Activated naive CD4-positive, alpha-beta T cell treated with anti-CD3 and anti-CD28 coated beads, Interleukin-2, amount 50 U/mL, for 24 hours (primary cell): ENCODE results near the gene RNPEPL1.
"Not testable (repeated sequence)": the region's sequence is repeated elsewhere in the genome, so short reads cannot be mapped to it uniquely, and the experiment has no call there.

Experiments used
- H3K27ac Mint-ChIP-seq: one replicate; pipeline ENCODE4 v1.8.0; 2021; ENCODE audit warnings: mild to moderate bottlenecking, mixed read lengths
- H3K27me3 Mint-ChIP-seq: one replicate; pipeline ENCODE4 v1.8.0; 2021; ENCODE audit warnings: mixed read lengths
- H3K36me3 Mint-ChIP-seq: one replicate; pipeline ENCODE4 v1.8.0; 2021; ENCODE audit warnings: mixed read lengths
- H3K4me1 Mint-ChIP-seq: one replicate; pipeline ENCODE4 v1.8.0; 2021; ENCODE audit warnings: mixed read lengths
- H3K4me3 Mint-ChIP-seq: one replicate; pipeline ENCODE4 v1.8.0; 2021; ENCODE audit warnings: mild to moderate bottlenecking, mixed read lengths
- H3K9me3 Mint-ChIP-seq: one replicate; pipeline ENCODE4 v1.8.0; 2021; ENCODE audit warnings: mixed read lengths

RNPEPL1 gene

DNA sequence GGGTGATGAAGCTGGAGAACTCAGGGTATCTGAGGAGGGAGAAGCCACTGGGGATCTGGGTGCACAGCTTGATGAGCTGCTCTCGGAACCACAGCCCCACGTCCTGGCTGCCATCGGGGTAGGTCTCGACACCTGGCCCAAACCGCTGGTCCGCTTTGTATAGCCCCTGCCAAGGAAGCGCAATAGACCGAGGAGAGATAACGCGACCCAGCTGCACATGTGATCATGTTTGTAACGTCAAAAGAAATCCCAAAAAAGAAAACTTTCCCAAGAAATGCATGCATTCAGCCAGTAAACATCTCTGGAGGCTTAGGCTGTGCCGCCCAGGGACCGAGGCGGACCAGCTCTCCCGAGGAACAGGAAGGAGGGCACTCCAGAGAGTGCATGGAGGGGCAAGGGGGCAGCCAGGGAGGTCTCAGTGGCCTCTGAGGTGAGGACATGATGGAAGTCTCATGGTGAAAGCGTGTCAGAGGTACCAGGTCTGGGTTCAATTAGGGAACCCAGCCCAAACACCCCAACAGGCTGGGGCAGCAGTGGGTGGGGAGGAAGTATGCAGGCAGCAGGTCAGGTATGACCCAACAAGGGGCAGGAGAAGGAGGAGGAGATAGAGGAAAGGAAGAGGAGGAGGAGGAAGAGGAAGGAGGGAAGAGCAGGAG lies 38.8 kb upstream of the RNPEPL1 start:
- Mint-ChIP-seq H3K4me3 (no peak overlapping the region), H3K36me3 (peaks cover 55% of the 10 kb centered on the region), H3K27me3 (no peaks in the 10 kb centered on the region), H3K4me1 (no peaks in the 10 kb centered on the region), H3K9me3 (peaks cover 8% of the 10 kb centered on the region), H3K27ac (no peak overlapping the region)

DNA sequence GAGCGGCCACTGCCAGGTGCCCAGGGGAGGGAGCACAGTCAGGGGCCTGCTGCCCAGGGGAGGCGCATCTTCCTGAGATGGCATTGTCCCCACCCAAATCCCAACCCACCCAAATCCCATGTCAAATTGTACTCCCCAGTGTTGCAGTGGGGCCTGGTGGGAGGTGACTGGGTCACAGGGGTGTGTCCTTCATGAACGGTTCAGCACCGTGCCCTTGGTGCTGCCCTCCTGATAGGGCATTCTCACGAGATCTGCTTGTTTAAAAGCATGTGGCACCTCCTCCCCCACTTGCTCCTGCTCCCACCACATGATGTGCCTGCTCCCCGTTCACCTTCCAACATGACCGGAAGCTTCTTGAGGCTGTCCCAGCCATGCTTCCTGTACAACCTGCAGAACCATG lies 38.1 kb upstream of the RNPEPL1 start:
- Mint-ChIP-seq H3K27me3 (no peaks in the 10 kb centered on the region), H3K9me3 (peaks cover 8% of the 10 kb centered on the region), H3K4me3 (no peak overlapping the region), H3K27ac (no peak overlapping the region), H3K4me1 (no peaks in the 10 kb centered on the region), H3K36me3 (peaks cover 55% of the 10 kb centered on the region)

GRCh38 chr2:240531038-240531437 lies 37.2 kb upstream of the RNPEPL1 start:
- Mint-ChIP-seq H3K36me3 (peaks cover 62% of the 10 kb centered on the region), H3K9me3 (peaks cover 8% of the 10 kb centered on the region), H3K4me1 (peaks cover 4% of the 10 kb centered on the region), H3K4me3 (no peak overlapping the region), H3K27ac (no peak overlapping the region), H3K27me3 (no peaks in the 10 kb centered on the region)

GRCh38 chr2:240532031-240532775 lies 36.1 kb upstream of the RNPEPL1 start:
- Mint-ChIP-seq H3K36me3 (peaks cover 59% of the 10 kb centered on the region), H3K4me3 (no peak overlapping the region), H3K9me3 (peaks cover 8% of the 10 kb centered on the region), H3K4me1 (peaks cover 10% of the 10 kb centered on the region), H3K27me3 (no peaks in the 10 kb centered on the region), H3K27ac (no peak overlapping the region)

DNA sequence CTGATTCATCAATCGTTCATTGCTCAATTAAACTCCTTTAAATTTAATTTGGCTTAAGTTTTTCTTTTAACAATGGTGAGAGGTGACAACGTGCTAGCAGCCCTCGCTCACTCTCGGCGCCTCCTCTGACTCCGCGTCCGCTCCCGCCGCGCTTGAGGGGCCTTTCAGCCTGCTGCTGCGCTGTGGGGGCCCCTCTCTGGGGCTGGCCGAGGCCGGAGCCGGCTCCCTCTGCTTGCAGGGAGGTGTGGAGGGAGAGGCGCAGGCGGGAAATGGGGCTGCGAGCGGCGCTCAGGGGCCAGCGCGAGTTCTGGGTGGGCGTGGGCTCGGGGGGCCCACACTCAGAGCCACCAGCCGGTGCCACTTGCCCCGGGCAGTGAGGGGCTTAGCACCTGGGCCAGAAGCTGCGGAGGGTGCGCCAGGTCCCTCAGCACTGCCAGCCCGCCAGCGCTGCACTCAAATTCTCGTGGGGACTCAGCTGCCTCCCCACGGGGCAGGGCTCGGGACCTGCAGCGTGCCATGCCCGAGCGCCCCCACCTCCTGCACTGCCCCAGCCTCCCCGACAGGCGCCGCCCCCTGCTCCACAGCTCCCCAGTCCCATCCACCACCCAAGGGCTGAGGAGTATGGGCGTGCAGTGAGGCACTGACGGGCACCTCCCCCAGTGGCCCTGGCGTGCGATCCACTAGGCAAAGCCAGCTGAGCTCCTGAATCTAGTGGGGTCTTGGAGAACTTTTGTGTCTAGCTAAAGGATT lies 30.1 kb upstream of the RNPEPL1 start:
- no peak overlapping the region for H3K27ac Mint-ChIP-seq
- H3K4me1 Mint-ChIP-seq = peaks cover 15% of the 10 kb centered on the region
- H3K9me3 Mint-ChIP-seq = no peaks in the 10 kb centered on the region
- peaks cover 38% of the 10 kb centered on the region for H3K36me3 Mint-ChIP-seq
- H3K4me3 Mint-ChIP-seq = no peak overlapping the region
- H3K27me3 Mint-ChIP-seq = no peaks in the 10 kb centered on the region

- Mint-ChIP-seq H3K36me3 (peaks cover 36% of the 10 kb centered on the region), H3K4me1 (peaks cover 19% of the 10 kb centered on the region)
- H3K27ac Mint-ChIP-seq, H3K9me3 Mint-ChIP-seq, H3K4me3 Mint-ChIP-seq, H3K27me3 Mint-ChIP-seq: not testable (repeated sequence)
Measured at GRCh38 chr2:240539101-240539500, 29.2 kb upstream of the RNPEPL1 start.

- Mint-ChIP-seq H3K4me3 (no peak overlapping the region), H3K27me3 (no peaks in the 10 kb centered on the region), H3K27ac (peak overlapping the region; percentile 42), H3K4me1 (peaks cover 19% of the 10 kb centered on the region), H3K36me3 (peaks cover 30% of the 10 kb centered on the region), H3K9me3 (no peaks in the 10 kb centered on the region)
Measured at GRCh38 chr2:240539906-240540305, 28.4 kb upstream of the RNPEPL1 start.

GRCh38 chr2:240551288-240551687 lies 17.0 kb upstream of the RNPEPL1 start:
- peaks cover 16% of the 10 kb centered on the region for H3K4me1 Mint-ChIP-seq
- no peaks in the 10 kb centered on the region for H3K9me3 Mint-ChIP-seq
- H3K4me3 Mint-ChIP-seq = no peak overlapping the region
- H3K27me3 Mint-ChIP-seq = no peaks in the 10 kb centered on the region
- no peak overlapping the region for H3K27ac Mint-ChIP-seq
- peaks cover 18% of the 10 kb centered on the region for H3K36me3 Mint-ChIP-seq

GRCh38 chr2:240551811-240552210 lies 16.5 kb upstream of the RNPEPL1 start:
- Mint-ChIP-seq H3K27ac (no peak overlapping the region), H3K4me1 (peaks cover 21% of the 10 kb centered on the region), H3K36me3 (peaks cover 18% of the 10 kb centered on the region), H3K27me3 (no peaks in the 10 kb centered on the region), H3K4me3 (no peak overlapping the region), H3K9me3 (no peaks in the 10 kb centered on the region)

DNA sequence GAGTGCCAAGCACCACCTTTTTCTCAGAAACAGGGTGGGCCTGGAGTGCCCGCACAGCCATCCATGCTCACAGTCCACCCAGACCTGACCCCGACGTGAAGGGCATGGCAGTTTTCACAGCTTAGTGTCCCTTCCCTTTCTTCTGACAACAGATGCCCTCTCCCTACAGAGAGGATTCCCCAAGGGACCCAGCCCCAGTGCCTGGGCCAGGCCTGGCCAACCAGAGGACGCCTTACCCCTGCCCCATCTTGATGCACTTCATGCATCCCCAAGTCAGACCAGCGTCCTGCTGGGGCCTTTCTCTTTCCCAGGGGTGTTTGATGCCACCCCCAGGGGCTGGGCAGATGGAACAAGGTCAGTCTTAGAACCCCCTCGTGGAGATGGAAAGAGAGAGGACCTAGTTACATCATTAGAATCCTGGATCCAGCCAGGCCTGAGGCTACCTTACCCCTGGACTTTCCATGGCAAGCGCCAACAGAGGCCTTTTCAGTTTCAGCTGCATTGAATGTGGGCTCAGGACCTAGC lies 14.3 kb upstream of the RNPEPL1 start:
- Mint-ChIP-seq H3K9me3 (no peaks in the 10 kb centered on the region), H3K27ac (no peak overlapping the region), H3K27me3 (no peaks in the 10 kb centered on the region), H3K4me3 (no peak overlapping the region), H3K4me1 (peaks cover 31% of the 10 kb centered on the region), H3K36me3 (peaks cover 21% of the 10 kb centered on the region)

DNA sequence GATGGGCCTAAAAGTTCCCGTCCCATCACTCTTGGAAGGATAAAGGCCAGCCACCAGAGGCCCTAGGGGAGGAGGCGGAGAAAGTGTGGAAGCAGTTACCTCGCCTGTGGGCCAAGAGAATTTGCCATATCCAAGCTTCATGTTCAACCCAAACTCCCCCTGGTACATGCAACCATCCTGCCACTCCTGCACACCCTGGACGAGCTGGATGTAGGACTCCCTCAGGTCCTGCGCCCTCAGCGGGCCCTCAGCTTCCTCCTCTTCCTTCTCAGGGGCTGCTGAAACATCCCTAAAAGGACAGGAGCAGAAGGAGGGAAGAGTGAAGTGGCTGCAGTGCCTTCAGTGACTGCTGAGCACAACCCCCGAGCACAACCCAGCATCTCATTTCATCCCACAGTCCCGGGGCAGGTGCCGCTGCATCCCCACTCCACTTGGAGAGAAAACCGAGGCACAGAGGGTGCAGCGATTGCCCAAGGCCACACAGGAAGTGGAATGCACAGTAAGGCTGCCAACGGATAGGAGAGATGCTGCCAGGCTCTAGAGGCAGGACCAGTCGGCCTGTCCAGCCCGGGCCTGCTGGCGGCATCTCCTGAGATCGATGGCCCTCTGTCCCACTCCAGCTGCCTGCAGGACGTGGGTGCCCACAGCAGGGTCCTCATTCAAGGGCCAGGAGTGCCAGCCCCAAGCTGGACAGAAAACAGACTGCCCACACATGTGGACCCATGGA lies 13.4 kb upstream of the RNPEPL1 start:
- Mint-ChIP-seq H3K4me3 (no peak overlapping the region), H3K36me3 (peaks cover 24% of the 10 kb centered on the region), H3K9me3 (no peaks in the 10 kb centered on the region), H3K27ac (no peak overlapping the region), H3K27me3 (no peaks in the 10 kb centered on the region), H3K4me1 (peaks cover 40% of the 10 kb centered on the region)

- Mint-ChIP-seq H3K36me3 (peaks cover 21% of the 10 kb centered on the region), H3K4me1 (peaks cover 40% of the 10 kb centered on the region), H3K27ac (no peak overlapping the region), H3K9me3 (no peaks in the 10 kb centered on the region), H3K4me3 (no peak overlapping the region), H3K27me3 (no peaks in the 10 kb centered on the region)
Measured at GRCh38 chr2:240555541-240556250, 12.6 kb upstream of the RNPEPL1 start.

DNA sequence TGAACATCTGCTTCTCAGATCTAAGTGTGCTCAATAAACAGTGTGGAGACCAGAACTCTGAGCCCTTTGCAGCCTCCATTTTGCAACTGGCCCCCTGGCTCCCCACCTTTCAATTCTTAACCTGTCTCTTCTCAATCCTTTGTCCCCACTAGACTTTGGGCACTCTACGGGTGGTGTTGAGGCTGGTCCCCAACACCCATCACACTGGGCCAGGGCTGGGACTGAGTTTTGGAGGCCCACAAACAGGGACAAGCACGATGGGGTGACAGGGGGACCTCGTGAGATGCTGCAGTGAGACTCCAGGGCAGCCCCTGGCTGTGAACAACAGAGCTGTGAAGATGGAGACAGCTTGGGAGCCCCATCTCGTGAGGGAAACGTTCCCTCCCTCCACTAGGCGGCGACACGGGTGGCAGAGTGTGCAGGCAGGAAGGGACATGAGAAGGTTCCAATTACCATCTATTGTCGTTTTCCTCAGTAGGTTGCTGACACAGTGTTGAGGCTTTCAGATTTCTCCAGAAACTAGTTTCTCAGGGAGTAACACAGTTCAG lies 11.7 kb upstream of the RNPEPL1 start:
- Mint-ChIP-seq H3K27ac (no peak overlapping the region), H3K9me3 (no peaks in the 10 kb centered on the region), H3K4me3 (peak overlapping the region; percentile 63), H3K27me3 (no peaks in the 10 kb centered on the region), H3K4me1 (peaks cover 44% of the 10 kb centered on the region), H3K36me3 (peaks cover 14% of the 10 kb centered on the region)

DNA sequence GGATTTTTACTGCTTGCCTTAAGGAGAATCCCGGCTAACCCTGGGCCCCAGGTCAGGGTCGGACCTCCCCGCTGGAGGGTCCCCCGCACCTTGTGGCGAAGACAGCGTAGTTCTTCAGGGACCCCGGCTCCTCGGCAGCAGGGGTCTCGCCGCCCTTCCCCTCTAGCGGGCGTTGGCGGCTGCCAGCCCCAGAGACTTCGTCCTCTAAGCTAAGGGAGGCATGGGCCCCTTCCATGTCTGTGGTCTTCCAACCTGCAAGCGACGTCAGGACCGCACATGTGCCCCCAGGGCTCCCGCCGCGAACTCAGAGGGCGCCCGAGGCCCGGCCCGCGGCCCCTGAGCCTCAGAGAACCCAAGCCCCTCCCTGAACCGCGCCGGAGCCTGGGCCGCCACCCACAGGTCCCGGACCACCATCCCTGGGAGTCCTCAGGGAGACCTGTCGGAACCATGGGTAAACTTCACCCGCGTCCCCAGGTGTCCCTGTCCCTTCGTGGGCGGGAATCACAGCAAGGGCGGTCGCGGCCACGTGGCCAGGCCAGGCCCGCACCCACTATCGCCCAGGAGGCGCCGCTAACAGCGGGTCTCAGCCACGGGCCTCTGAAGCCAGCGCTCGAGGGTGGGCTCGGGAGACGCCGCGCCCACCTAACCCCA lies 11.1 kb upstream of the RNPEPL1 start:
- Mint-ChIP-seq H3K27ac (no peak overlapping the region), H3K36me3 (peaks cover 10% of the 10 kb centered on the region), H3K9me3 (no peaks in the 10 kb centered on the region), H3K4me1 (peaks cover 46% of the 10 kb centered on the region), H3K27me3 (no peaks in the 10 kb centered on the region), H3K4me3 (peak overlapping the region; percentile 63)
